ENCODE measurements around the gene TTN. TPM values are rescaled to one million over a fixed set of nuclear protein-coding genes. Genes with fewer than 3 reads are reported as not detected.

TTN gene
- total RNA-seq, 2 donors from 2014 or later, result 26.5 to 94.6 TPM

GRCh38 chr2:178506524-178506923 is 300.7 kb downstream of the TTN start:
- intact Hi-C loops (cut with DNase I), result no loop called here
- H3K4me1 ChIP-seq, result no peaks in the 10 kb centered on the region
- TF ChIP-seq CTCF (IDR thresholded peaks at IDR 0.05), result no peak
- no peaks in the 10 kb centered on the region for H3K9me3 ChIP-seq
- no peaks in the 10 kb centered on the region for H3K27me3 ChIP-seq
- H3K27ac ChIP-seq, result no peak overlapping the region
- DNase-seq, result no peak
- H3K4me3 ChIP-seq, result no peak overlapping the region
- WGBS, 2 donors, result 80 to 92% methylated on average over 2 of the region's 2 CpGs
- H3K36me3 ChIP-seq (replicated peaks in 1 of 2; ENCODE audit: insufficient read depth in 1 of 2, low read depth in 2 of 2), result peaks cover 0 to 12% of the 10 kb centered on the region in 2 donors
- ATAC-seq, result no peak

- Histone ChIP-seq H3K27ac (no peak overlapping the region), H3K27me3 (no peaks in the 10 kb centered on the region), H3K4me1 (no peaks in the 10 kb centered on the region), H3K9me3 (no peaks in the 10 kb centered on the region), H3K36me3 (replicated peaks in 1 of 2; ENCODE audit: insufficient read depth in 1 of 2, low read depth in 2 of 2) (peaks cover 0 to 16% of the 10 kb centered on the region in 2 donors), H3K4me3 (no peak overlapping the region)
- WGBS, 2 donors, result 97 to 100% methylated on average over 1 of the region's 1 CpG
- DNase-seq (no peak), ATAC-seq (no peak)
- TF ChIP-seq POLR2A (IDR thresholded peaks at IDR 0.05), result no peak
- no peak for TF ChIP-seq CTCF (IDR thresholded peaks at IDR 0.05)
- intact Hi-C loops (cut with DNase I), result no loop called here
Measured at GRCh38 chr2:178506101-178506500, 301.1 kb downstream of the TTN start.

- TF ChIP-seq POLR2A (IDR thresholded peaks at IDR 0.05) (no peak), CTCF (IDR thresholded peaks at IDR 0.05) (no peak)
- intact Hi-C loops (cut with DNase I), result no loop called here
- Histone ChIP-seq H3K9me3 (no peaks in the 10 kb centered on the region), H3K27me3 (no peaks in the 10 kb centered on the region), H3K4me1 (no peaks in the 10 kb centered on the region), H3K27ac (no peak overlapping the region), H3K4me3 (no peak overlapping the region), H3K36me3 (replicated peaks in 1 of 2; ENCODE audit: insufficient read depth in 1 of 2, low read depth in 2 of 2) (peaks cover 5 to 24% of the 10 kb centered on the region in 2 donors)
- DNase-seq (no peak), ATAC-seq (no peak)
- 95% methylated on average over 4 of the region's 4 CpGs for WGBS, 2 donors
Measured at GRCh38 chr2:178502751-178503150, 304.5 kb downstream of the TTN start.

- DNase-seq, result no peak
- TF ChIP-seq POLR2A (IDR thresholded peaks at IDR 0.05), result no peak
- TF ChIP-seq CTCF (IDR thresholded peaks at IDR 0.05), result no peak
- no peak overlapping the region for H3K4me3 ChIP-seq
- H3K27me3 ChIP-seq, result no peaks in the 10 kb centered on the region
- no peak overlapping the region for H3K27ac ChIP-seq
- H3K4me1 ChIP-seq, result no peaks in the 10 kb centered on the region
- WGBS, 2 donors, result 91 to 98% methylated on average over 3 of the region's 3 CpGs
- intact Hi-C loops (cut with DNase I), result no loop called here
- H3K36me3 ChIP-seq (replicated peaks in 1 of 2; ENCODE audit: insufficient read depth in 1 of 2, low read depth in 2 of 2), result peaks cover 5 to 27% of the 10 kb centered on the region in 2 donors
- H3K9me3 ChIP-seq, result no peaks in the 10 kb centered on the region
- no peak for ATAC-seq
Measured at GRCh38 chr2:178499640-178500039, 307.6 kb downstream of the TTN start.

GRCh38 chr2:178498137-178498536 is 309.1 kb downstream of the TTN start:
- Histone ChIP-seq H3K27ac (no peak overlapping the region), H3K4me3 (no peak overlapping the region), H3K27me3 (no peaks in the 10 kb centered on the region), H3K9me3 (no peaks in the 10 kb centered on the region), H3K4me1 (no peaks in the 10 kb centered on the region), H3K36me3 (replicated peaks in 1 of 2; ENCODE audit: insufficient read depth in 1 of 2, low read depth in 2 of 2) (peaks cover 5 to 31% of the 10 kb centered on the region in 2 donors)
- ATAC-seq (no peak), DNase-seq (no peak)
- intact Hi-C loops (cut with DNase I), result no loop called here
- TF ChIP-seq POLR2A (IDR thresholded peaks at IDR 0.05) (no peak), CTCF (IDR thresholded peaks at IDR 0.05) (no peak)
